ENCODE measurements around the gene MT2A.

DNA sequence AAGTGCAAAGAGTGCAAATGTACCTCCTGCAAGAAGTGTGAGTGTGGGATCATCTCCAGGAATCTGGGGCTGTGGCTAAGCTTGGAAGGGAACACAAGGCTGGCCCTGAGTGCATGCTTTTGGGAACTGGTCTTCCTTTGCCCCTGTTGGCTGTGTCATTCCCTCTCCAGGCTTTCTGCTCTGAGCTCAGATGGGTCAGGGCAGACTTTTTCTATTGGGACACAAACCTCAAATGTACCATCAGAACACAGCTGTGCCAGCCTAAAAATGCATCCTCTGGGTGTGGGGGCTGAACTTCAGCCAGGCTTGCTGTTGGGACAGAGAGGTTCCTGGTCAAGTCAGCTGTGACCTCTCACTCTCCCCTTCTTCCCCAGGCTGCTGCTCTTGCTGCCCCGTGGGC is 44.2 kb downstream of the MT2A start:
- no peak for TF ChIP-seq POLR2AphosphoS5 (IDR thresholded peaks at IDR 0.05; ENCODE audit: low read depth, low read length)
- TF ChIP-seq TAF1 (IDR thresholded peaks at IDR 0.05; ENCODE audit: borderline replicate concordance, low read depth, low read length) = no peak

Data from GM12892 (cell line).